Effector CD8-positive, alpha-beta T cell (primary cell): Measurements from ENCODE around the gene EEFSEC.

Experiments used
- DNase-seq: peaks from one replicate; lab custom pipeline; 2025; lab: John Stamatoyannopoulos, UW

The EEFSEC gene

DNA sequence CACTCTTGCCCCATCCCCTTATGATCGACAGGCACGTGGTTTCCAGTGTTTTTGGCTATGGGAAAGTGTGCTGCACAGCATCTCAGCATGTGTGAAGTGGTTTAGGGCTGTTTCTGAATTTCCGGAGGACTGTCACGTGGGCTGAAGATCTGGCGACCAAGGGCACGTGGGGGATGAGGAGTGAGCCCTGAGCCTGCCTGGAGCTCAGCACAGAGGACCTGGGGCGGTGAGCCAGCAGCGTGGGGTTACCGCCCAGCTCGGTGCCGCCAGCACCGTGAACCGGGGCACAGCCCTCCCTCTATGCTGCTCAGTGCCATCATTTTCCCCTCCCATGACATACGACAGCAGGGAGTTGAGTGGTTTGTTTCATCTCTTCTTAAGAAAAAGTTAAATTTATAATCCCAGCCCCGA is 163.2 kb downstream of the EEFSEC start:
- DNase-seq: peak; percentile 51

DNA sequence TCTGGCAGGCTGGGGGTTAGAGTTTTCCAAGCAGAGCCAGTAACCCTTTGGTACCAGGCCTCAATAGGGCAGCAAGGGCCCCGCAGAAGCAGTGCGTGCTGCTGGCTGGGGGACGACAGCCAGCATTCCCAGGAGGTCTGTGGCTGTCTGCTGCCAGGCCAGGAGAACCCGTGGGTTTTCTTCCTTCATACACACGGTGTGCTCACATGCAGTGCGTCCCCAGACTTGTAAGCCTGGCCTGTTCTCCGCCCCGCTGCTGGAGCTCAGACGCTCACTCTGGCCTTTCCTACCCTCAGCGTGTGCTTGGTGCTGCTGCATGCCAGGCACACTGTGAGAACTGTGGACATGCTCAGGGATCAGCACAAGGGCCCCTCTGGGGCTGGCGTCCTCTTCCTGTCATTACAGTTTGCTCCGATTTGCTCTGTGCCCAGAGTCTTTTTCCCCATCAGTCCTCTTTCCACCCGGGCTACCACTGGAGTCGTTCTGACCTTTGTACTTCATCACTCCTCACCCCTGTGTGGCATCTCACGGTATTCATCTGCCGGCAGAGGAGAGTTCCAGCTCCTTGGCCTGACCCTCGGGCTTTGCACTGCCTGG is 163.9 kb downstream of the EEFSEC start:
- no peak for DNase-seq

- no peak for DNase-seq
Observed at GRCh38 chr3:128317698-128318231, 164.5 kb downstream of the EEFSEC start.

DNA sequence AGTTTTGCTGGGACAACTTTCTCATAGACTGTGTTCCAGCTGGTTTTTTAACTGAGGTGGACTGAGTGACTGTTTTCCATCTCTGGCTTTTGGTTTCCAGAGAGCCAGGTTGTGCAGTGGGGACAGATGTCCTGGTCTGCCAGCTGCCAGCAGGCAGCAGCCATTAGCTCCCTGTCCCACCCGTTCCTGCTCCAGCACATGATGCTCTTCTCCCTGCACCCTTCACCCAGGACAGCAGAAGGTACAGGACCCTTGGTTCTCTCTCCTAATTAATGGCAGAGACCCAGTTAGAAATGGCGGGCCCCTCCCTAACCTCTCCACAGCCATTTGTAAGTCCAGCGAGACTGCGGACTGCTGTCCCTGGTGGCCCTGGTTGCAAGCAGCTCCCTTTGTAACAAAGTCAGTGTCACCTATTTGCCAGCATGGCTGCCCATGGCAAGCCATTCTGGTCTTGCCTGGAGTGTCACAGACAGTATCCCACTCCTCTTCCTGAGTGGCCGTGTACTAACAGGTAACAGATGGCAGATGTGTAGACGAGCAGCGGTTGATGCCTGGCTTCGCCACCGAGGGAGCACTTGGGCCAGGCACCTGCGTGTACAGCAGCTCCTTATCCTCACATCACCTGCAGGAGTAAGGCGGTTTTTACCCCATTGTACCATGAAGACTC is 165.1 kb downstream of the EEFSEC start:
- DNase-seq: no peak

DNA sequence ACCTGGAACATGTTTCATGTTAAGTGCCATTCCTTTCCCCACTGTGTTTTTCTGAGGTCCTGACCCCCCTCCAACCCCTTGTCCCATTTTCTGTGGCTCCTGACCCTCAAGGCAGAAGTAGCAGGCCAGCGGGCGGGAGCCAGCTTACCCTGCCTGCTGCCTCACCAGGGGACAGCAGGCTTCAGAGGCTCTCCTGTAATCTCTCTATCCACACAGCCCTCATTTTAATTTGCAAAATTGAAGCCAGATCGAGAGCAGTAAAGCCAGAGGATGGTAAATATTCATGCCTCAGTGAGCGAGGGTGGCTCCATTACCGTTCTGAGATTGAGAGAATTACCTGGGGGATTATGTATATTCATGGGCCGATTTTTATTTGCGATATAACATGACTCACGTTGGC is 165.8 kb downstream of the EEFSEC start:
- no peak for DNase-seq

GRCh38 chr3:128319741-128320141 is 166.5 kb downstream of the EEFSEC start:
- DNase-seq: no peak

DNA sequence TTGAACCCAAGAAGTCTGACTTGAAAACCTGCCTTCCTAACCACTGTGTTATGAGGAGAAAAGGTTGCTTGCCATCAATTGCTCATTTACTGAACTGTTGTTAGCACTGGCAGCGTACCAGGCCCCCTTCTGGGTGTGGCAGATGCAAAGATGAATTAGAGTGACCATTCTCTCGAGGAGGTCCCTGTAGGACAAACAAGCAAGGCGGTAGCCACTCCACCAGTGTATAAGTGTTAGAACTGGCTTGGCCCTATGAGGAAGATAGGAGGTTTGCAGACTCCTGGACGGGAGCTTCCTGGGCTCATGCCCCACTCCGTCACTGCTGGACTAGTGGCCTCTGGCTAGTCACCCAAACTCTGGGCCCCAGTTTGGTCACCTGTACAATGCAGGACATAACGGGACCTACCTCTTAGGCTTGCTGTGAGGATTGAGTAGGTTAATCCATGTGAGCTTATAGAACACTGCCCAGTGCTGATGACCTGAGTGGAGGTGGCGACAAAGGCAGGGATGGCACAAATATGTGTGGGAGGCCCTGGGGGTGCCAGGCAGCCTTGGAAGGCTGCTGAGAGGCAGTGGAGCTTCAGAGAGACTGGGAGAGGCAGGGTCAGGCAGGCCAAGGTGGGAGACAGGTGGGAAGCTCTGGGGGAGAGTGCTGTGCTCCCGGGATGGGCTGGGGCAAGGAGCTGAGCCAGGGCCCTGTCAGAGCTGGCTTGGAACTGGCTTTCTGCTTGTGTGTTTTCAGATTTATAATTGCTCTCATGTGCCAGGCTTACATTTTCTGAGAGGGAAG is 167.5 kb downstream of the EEFSEC start:
- DNase-seq: no peak

DNA sequence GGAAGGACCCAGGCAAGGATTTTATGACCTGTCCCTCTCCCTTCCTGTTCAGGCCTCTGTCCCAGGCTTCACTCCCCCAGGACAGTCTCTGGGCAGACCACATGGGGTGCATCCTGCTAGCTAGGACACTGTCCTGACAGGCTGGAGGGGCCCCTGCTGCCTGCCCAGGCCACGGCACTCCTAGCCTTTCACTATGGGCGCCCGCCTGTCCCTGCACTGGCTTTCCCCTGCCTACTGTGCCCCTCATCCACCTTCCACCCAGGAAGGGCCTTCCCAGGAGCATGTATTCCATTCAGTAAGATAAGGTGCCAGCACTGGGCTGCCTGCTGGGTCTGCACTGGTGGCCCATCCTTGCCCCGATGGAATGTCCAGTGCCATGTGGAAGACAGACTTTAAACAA is 168.1 kb downstream of the EEFSEC start:
- DNase-seq: no peak

DNA sequence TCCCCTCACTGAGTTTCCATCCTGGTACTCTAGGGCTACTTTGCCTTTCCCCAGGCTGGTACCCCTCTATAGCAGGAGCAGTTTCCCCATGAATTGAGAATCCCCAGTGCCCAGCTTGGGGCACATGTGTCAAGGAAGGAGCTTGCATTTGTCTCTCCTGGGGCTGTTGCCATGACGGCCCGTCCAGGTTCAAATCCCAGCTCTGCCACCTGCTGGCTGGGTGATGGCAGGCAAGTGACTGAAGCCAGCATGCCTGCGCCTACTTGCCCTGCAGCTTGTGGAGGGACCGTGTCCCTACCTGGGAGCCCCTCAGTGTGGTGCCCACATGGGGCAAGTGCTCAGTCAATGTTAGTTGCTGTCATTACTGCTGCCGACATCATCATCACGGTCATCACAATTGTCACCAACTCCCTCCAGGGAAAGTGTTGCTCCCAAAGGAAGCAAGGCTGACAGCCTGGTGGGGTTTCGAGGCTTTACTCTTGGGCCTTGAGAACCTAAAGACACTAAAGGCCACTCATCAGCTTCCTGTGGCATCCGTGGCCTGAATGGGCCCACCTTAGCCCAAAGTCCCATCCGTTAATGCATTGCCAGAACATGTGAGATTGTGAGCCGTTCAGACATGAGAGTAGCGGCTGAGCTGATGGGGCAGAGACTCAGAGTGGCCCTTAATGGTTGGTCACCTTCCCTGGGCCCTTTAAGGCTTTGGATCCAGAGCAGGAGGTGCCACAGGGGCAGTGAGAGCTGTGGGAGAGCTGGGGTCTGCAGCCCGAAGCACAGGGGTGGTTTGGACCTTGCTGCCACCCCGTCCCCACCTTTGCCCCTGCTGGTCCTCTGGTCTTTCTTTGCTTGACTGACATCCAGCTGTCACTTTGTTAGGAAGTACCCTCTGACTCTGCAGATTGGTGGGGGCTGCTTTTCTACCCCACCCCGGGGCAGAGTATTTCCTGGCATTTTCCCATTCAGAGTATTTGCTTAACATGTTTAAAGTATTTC is 169.0 kb downstream of the EEFSEC start:
- peak; percentile 46 for DNase-seq

DNA sequence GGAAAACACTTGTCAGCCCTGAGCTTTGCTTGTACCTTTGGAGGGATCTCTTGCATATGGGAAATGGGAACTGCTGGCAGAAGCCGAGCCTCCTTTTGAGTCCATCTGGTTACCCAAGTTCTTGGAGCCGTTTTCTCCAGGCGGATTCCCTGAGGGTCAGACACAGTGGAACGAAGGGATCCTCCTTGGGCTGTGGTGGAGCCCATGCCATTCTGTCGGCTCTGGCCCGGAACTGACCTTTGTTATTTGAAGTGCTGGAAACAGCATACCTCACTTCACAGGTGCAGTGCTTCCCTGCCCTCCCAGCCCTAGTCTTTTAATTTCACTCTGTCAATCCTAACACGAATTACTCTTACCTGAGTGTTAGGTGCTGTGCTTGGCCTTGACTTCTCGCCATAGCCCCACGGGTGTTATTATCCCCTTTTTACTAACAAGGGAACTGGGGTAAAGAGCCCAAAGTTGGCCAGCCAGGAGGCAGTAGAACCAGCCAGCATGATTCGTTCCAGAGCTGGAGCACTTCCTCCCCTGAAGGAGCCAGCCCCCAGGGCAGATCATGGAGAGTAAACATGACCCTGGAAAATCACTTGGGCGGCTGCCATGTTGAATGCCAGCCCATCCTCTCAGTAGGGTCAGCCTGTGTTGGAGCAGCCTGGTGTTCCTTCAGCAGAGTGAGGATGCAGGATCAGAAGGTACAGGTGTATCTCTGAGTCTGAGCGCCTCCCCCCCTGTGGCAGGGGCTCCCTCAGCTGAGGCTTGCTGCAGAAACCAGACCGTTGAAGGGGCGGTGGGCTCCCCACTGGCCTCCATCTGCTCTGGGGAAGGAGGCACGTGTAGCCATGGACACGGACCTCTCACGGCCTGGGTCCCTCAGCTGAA is 170.2 kb downstream of the EEFSEC start:
- DNase-seq: no peak

GRCh38 chr3:128324911-128325592 is 171.8 kb downstream of the EEFSEC start:
- no peak for DNase-seq

- no peak for DNase-seq
Observed at GRCh38 chr3:128326051-128326823, 173.0 kb downstream of the EEFSEC start.

GRCh38 chr3:128327606-128328031 is 174.3 kb downstream of the EEFSEC start:
- DNase-seq: no peak

GRCh38 chr3:128328546-128329458 is 175.5 kb downstream of the EEFSEC start:
- DNase-seq: no peak

DNA sequence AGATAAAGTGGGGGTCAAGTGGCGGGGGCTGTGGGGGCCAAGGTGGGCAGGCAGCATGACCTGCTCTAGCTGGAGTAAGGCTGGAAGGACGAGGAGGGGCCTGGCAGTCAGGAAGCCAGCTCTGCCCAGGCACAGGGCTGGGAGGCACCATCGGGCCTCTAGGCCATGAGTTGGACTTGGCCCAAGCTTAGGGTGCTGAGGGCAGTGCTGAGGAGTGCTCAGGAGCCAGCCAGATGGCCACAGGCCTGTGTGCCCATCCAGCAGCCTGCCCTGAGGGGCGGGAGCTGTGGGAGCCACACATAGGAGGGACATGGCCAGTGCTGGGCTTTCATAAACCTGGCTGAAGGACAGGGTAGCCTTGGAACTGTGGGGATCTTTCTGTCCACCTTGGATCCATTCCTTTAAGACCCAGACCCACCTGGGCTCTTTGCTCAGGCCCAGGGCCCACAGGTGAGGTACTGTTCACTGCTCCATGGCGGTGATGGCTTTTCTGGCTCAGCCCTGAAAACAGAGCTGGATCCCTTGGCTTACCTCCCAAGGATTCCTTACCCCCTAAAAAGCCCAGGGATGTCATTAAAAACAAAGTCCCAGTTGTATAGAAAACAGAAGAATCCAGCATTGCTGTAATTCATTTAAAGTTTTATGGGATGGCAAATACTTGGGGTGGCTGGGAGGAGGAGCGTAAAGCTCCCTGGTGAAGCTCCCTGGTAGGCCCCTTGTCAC is 176.4 kb downstream of the EEFSEC start:
- no peak for DNase-seq

DNA sequence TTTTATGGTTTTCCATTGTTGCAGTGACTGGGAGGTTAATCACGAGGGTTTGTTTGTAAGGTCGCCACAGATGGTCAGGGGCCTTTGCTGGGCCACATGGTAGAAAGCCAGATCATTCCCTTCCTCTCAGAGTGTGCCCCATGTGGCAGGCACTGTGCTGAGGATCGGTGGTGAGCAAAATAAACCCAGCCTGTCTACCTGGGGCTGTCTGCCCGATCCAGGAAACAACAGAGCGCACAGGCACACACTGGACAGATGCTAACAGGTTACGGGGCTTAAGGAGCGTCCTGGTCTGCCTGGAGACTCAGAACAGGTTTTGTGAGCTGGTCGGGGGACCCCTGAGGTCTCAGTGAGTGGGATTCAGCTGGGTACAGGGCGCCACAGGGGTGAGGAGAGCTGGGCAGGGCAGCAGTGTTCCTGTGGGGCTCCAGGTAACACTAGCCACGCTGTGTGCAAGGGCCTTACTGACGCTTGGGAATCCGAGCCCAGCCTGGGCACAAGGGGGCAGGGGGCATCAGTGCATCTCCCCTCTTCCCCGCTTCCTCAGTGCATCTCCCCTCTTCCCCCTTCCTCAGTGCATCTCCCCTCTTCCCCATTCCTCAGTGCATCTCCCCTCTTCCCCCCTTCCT is 177.0 kb downstream of the EEFSEC start:
- DNase-seq: no peak

- no peak for DNase-seq
Observed at GRCh38 chr3:128334086-128334645, 180.9 kb downstream of the EEFSEC start.
